Parathyroid adenoma (tissue), 2 donors: ENCODE measurements around the gene SLC34A2.

ENCODE experiments used
- H2AFZ ChIP-seq: fragments of 300-600 bp; sonication (generic); one replicate; pipeline ENCODE4 v1.7.0; 2017; ENCODE audit warnings: antibody characterized with exemption, mild to moderate bottlenecking
- H3K27ac ChIP-seq: fragments of 300-600 bp; sonication (generic); one replicate; pipeline ENCODE4 v1.7.0; 2017
- H3K27me3 ChIP-seq: fragments of 300-600 bp; sonication (generic); one replicate; pipeline ENCODE4 v1.7.0; 2017; ENCODE audit warnings: low read length; ENCODE audit not compliant: control insufficient read depth, insufficient read depth
- H3K36me3 ChIP-seq: fragments of 300-600 bp; sonication (generic); one replicate; pipeline ENCODE4 v1.7.0; 2017; ENCODE audit warnings: low read length; ENCODE audit not compliant: control insufficient read depth, insufficient read depth
- H3K4me1 ChIP-seq: fragments of 300-600 bp; sonication (generic); one replicate; pipeline ENCODE4 v1.7.0; 2017; ENCODE audit warnings: control low read depth
- H3K4me2 ChIP-seq: fragments of 300-600 bp; sonication (generic); one replicate; pipeline ENCODE4 v1.7.0; 2017; ENCODE audit warnings: low read length
- H3K4me3 ChIP-seq: fragments of 300-600 bp; sonication (generic); one replicate; pipeline ENCODE4 v1.7.0; 2017; ENCODE audit warnings: low read depth, low read length
- H3K79me2 ChIP-seq: fragments of 300-600 bp; sonication (generic); one replicate; pipeline ENCODE4 v1.7.0; 2017; ENCODE audit warnings: control low read depth
- H3K9ac ChIP-seq: fragments of 300-600 bp; sonication (generic); one replicate; pipeline ENCODE4 v1.7.0; 2017; ENCODE audit warnings: mild to moderate bottlenecking
- H3K9me3 ChIP-seq: fragments of 300-600 bp; sonication (generic); one replicate; pipeline ENCODE4 v1.7.0; 2017; ENCODE audit warnings: low read length; ENCODE audit not compliant: control insufficient read depth
- TF ChIP-seq, protein P1 (sequence below): fragments of 300-600 bp; sonication (generic); IDR thresholded peaks from one replicate; pipeline ENCODE4 v1.7.0; 2017; ENCODE audit warnings: antibody characterized with exemption, mild to moderate bottlenecking
- donor health status: primary hyperparathyroidism.

SLC34A2 gene

DNA sequence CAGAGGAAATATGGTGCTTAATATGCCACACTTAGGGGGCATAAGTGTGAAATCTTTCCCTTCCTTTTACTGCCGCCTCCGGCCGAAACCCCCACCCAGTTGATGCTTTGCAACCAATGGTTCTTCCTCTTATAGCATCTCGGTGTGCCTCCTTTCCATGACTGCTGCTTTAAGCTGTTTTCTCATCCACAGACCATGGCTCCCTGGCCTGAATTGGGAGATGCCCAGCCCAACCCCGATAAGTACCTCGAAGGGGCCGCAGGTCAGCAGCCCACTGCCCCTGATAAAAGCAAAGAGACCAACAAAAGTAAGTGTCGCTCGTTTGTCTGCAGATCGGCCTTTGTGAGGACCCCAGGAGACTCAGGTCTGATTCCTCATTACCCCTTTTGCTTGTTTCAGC is 6.7 kb downstream of the SLC34A2 start:
- no peaks in the 10 kb centered on the region for H3K4me1 ChIP-seq
- H3K36me3 ChIP-seq: no peaks in the 10 kb centered on the region
- H3K27me3 ChIP-seq: no peaks in the 10 kb centered on the region
- H3K79me2 ChIP-seq: no peaks in the 10 kb centered on the region
- H3K9ac ChIP-seq: no peak overlapping the region
- H3K4me3 ChIP-seq: no peak overlapping the region
- H3K4me2 ChIP-seq: no peak overlapping the region
- no peak overlapping the region for H2AFZ ChIP-seq
- H3K27ac ChIP-seq: no peak overlapping the region
- no peaks in the 10 kb centered on the region for H3K9me3 ChIP-seq
- TF ChIP-seq, protein P1, sequence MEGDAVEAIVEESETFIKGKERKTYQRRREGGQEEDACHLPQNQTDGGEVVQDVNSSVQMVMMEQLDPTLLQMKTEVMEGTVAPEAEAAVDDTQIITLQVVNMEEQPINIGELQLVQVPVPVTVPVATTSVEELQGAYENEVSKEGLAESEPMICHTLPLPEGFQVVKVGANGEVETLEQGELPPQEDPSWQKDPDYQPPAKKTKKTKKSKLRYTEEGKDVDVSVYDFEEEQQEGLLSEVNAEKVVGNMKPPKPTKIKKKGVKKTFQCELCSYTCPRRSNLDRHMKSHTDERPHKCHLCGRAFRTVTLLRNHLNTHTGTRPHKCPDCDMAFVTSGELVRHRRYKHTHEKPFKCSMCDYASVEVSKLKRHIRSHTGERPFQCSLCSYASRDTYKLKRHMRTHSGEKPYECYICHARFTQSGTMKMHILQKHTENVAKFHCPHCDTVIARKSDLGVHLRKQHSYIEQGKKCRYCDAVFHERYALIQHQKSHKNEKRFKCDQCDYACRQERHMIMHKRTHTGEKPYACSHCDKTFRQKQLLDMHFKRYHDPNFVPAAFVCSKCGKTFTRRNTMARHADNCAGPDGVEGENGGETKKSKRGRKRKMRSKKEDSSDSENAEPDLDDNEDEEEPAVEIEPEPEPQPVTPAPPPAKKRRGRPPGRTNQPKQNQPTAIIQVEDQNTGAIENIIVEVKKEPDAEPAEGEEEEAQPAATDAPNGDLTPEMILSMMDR: no peak

GRCh38 chr4:25663781-25664180 is 8.1 kb downstream of the SLC34A2 start:
- H3K27me3 ChIP-seq: no peaks in the 10 kb centered on the region
- no peak overlapping the region for H2AFZ ChIP-seq
- H3K36me3 ChIP-seq: no peaks in the 10 kb centered on the region
- no peak overlapping the region for H3K27ac ChIP-seq
- TF ChIP-seq, protein P1: no peak
- no peak overlapping the region for H3K4me3 ChIP-seq
- H3K9me3 ChIP-seq: no peaks in the 10 kb centered on the region
- H3K4me1 ChIP-seq: no peaks in the 10 kb centered on the region
- H3K4me2 ChIP-seq: no peak overlapping the region
- H3K9ac ChIP-seq: no peak overlapping the region
- no peaks in the 10 kb centered on the region for H3K79me2 ChIP-seq

DNA sequence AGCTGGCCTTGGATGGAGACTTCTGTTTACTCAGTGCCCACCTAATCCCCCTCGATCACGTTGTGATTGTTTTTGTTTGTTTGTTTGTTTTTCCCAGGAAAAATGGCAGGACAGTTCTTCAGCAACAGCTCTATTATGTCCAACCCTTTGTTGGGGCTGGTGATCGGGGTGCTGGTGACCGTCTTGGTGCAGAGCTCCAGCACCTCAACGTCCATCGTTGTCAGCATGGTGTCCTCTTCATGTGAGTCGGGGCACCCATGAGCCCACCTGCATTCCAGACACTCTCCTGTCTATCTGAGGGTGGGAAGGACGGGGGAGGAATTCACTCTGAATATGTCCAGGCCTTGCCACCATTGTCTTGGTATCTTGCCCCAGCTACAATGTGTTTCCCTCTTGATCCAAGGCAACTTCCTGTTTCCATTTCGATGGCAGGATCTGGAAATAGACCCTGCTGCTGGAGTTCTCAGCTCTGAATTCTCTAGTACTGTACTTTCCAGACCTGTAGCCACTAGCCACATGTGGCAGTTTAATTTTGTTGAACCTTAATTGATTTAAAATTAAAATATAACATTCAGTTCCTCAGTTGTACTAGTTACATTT is 10.5 kb downstream of the SLC34A2 start:
- Histone ChIP-seq H3K4me1 (no peaks in the 10 kb centered on the region), H3K4me3 (no peak overlapping the region), H3K4me2 (no peak overlapping the region), H2AFZ (no peak overlapping the region), H3K36me3 (no peaks in the 10 kb centered on the region), H3K27me3 (no peaks in the 10 kb centered on the region), H3K9me3 (no peaks in the 10 kb centered on the region), H3K27ac (no peak overlapping the region), H3K9ac (no peak overlapping the region), H3K79me2 (no peaks in the 10 kb centered on the region)
- TF ChIP-seq, protein P1: no peak

DNA sequence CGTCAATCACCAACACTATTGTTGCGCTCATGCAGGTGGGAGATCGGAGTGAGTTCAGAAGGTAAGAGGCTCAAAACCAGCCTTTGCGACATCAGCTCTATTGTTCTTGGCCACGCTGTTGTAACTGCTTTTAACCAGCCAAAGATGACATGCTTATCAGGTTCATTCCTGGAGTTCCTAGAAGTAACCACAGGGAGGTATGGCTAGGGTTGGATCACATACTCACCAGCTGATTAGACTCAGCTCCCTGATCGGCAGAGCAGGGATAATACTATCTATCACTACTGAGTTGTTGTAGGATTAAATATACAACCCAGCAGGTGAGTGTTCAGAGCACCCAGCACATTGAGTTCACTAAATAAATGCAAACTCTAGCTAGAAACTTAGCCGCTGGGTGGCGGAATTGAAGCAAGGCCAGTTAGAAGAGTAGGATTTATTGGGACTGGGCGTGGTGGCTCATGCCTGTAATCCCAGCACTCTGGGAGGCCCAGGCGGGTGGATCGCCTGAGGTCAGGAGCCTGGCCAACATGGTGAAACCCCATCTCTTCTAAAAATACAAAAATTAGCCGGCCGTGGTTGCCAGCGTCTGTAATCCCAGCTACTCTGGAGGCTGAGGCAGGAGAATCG is 12.4 kb downstream of the SLC34A2 start:
- Histone ChIP-seq H2AFZ (no peak overlapping the region), H3K27me3 (no peaks in the 10 kb centered on the region), H3K9ac (no peak overlapping the region), H3K9me3 (no peaks in the 10 kb centered on the region), H3K4me1 (no peaks in the 10 kb centered on the region), H3K27ac (no peak overlapping the region), H3K4me3 (no peak overlapping the region), H3K4me2 (no peak overlapping the region), H3K36me3 (no peaks in the 10 kb centered on the region), H3K79me2 (no peaks in the 10 kb centered on the region)
- TF ChIP-seq, protein P1: no peak

DNA sequence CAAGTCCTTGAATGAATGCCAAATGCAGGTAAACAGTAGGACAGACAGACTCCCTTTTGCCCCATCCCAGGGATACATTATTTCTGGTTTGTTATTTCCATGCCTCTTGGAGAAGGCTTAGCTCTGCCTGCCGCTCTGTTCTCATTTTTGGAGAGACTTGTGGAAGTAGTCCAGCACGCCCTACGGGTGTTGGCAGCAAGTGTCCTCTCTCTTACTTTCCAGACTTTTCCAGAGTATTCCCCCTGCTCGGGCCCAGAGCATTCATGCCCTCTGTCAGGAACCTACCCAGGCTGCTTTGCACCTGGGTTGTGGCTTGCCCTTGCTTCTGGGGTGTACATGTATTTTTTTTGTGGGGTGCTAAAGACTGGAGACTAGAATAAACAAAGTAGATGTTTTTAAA is 15.3 kb downstream of the SLC34A2 start:
- H2AFZ ChIP-seq: no peak overlapping the region
- no peak overlapping the region for H3K4me3 ChIP-seq
- H3K9me3 ChIP-seq: no peaks in the 10 kb centered on the region
- H3K79me2 ChIP-seq: no peaks in the 10 kb centered on the region
- H3K27ac ChIP-seq: no peak overlapping the region
- H3K36me3 ChIP-seq: no peaks in the 10 kb centered on the region
- H3K9ac ChIP-seq: no peak overlapping the region
- H3K27me3 ChIP-seq: no peaks in the 10 kb centered on the region
- no peaks in the 10 kb centered on the region for H3K4me1 ChIP-seq
- TF ChIP-seq, protein P1: no peak
- H3K4me2 ChIP-seq: no peak overlapping the region
